Adipose tissue (tissue), 3 donors: ENCODE measurements around the gene STXBP6. TPM values are rescaled to one million over a fixed set of nuclear protein-coding genes. Genes with fewer than 3 reads are reported as not detected.
A peak's percentile ranks its signal among the peaks of the same experiment; 100 is the strongest.

Source experiments
- H3K27ac ChIP-seq: one replicate; pipeline ENCODE4 v1.5.1; 2013; ENCODE audit warnings: low read depth, low read length
- WGBS, 3 donors: extraction: QIAGEN DNeasy Blood & Tissue Kit; methylation state at CpG; one replicate each; pipeline ENCODE4 v1.1.7; 2013; 5-methylcytosine and 5-hydroxymethylcytosine counted together
- polyA plus RNA-seq, 3 donors: library from polyadenylated mRNA; stranded (reverse); fragments of 200-250 nt; gene quantifications; one replicate each; pipeline ENCODE4 v1.2.3, GENCODE V29; 2013
- donor health status: healthy with polysubstance abuse.
- donor health status: Bipolar disorder and iron deficiency.
- donor health status: healthy.

Gene STXBP6
- polyA plus RNA-seq, 3 donors = 3.3 to 31.2 (median 11.4) TPM

GRCh38 chr14:25055992-25056687 lies 6.2 kb upstream of the STXBP6 start:
- H3K27ac ChIP-seq = no peak overlapping the region
- WGBS, 3 donors = 61 to 88% (median 77%) methylated on average over 2 of the region's 2 CpGs

- H3K27ac ChIP-seq = no peak overlapping the region
- WGBS, 3 donors = 86 to 96% (median 92%) methylated on average over 5 of the region's 5 CpGs
Measured at GRCh38 chr14:25055005-25055404, 5.1 kb upstream of the STXBP6 start.

GRCh38 chr14:25053585-25053984 lies 3.6 kb upstream of the STXBP6 start:
- WGBS, 3 donors = 71 to 100% (median 79%) methylated on average over 1 of the region's 1 CpG
- H3K27ac ChIP-seq = no peak overlapping the region

- WGBS, 3 donors = 42 to 86% (median 79%) methylated on average over 4 of the region's 4 CpGs
- no peak overlapping the region for H3K27ac ChIP-seq
Measured at GRCh38 chr14:25052921-25053320, 3.0 kb upstream of the STXBP6 start.

- H3K27ac ChIP-seq = no peak overlapping the region
Measured at GRCh38 chr14:25052385-25052784, 2.4 kb upstream of the STXBP6 start.

GRCh38 chr14:25050269-25051150 lies 563 bp upstream of the STXBP6 start:
- 5 to 15% (median 5%) methylated on average over 26 to 31 of the region's 31 CpGs for WGBS, 3 donors
- peak overlapping the region; percentile 15 for H3K27ac ChIP-seq

More at GRCh38 chr14:25052385-25052784, 2.4 kb upstream of the STXBP6 start:
- WGBS, 3 donors = 14 to 55% (median 31%) methylated on average over 2 of the region's 2 CpGs

GRCh38 chr14:25049093-25049567 lies 817 bp downstream of the STXBP6 start:
- H3K27ac ChIP-seq = no peak overlapping the region
- WGBS, 3 donors = 2 to 4% (median 3%) methylated on average over 34 of the region's 34 CpGs

- 23 to 38% (median 35%) methylated on average over 17 of the region's 17 CpGs for WGBS, 3 donors
- no peak overlapping the region for H3K27ac ChIP-seq
Measured at GRCh38 chr14:25048170-25049016, 1.6 kb downstream of the STXBP6 start.

- H3K27ac ChIP-seq = no peak overlapping the region
- WGBS, 3 donors = 45 to 85% (median 84%) methylated on average over 2 of the region's 2 CpGs
Measured at GRCh38 chr14:25046301-25046943, 3.5 kb downstream of the STXBP6 start.

- H3K27ac ChIP-seq = no peak overlapping the region
- WGBS, 3 donors = 70 to 79% (median 78%) methylated on average over 7 of the region's 7 CpGs
Measured at GRCh38 chr14:25044106-25044698, 5.7 kb downstream of the STXBP6 start.

- WGBS, 3 donors = 71 to 83% (median 82%) methylated on average over 14 of the region's 14 CpGs
- no peak overlapping the region for H3K27ac ChIP-seq
Measured at GRCh38 chr14:25042362-25043299, 7.3 kb downstream of the STXBP6 start.

GRCh38 chr14:25041898-25042297 lies 8.0 kb downstream of the STXBP6 start:
- no peak overlapping the region for H3K27ac ChIP-seq
- 26 to 64% (median 59%) methylated on average over 2 of the region's 2 CpGs for WGBS, 3 donors

GRCh38 chr14:25041484-25041883 lies 8.5 kb downstream of the STXBP6 start:
- WGBS, 3 donors = 36 to 88% (median 86%) methylated on average over 4 of the region's 4 CpGs

GRCh38 chr14:25039933-25040332 lies 10.0 kb downstream of the STXBP6 start:
- 91 to 95% (median 95%) methylated on average over 5 of the region's 5 CpGs for WGBS, 3 donors

More at GRCh38 chr14:25041484-25041883, 8.5 kb downstream of the STXBP6 start:
- no peak overlapping the region for H3K27ac ChIP-seq

GRCh38 chr14:25038044-25038668 lies 11.8 kb downstream of the STXBP6 start:
- H3K27ac ChIP-seq = no peak overlapping the region
- WGBS, 3 donors = 71 to 92% (median 76%) methylated on average over 4 of the region's 4 CpGs

More at GRCh38 chr14:25039933-25040332, 10.0 kb downstream of the STXBP6 start:
- H3K27ac ChIP-seq = no peak overlapping the region

GRCh38 chr14:25037032-25037431 lies 12.9 kb downstream of the STXBP6 start:
- H3K27ac ChIP-seq = no peak overlapping the region
- 54 to 76% (median 75%) methylated on average over 2 of the region's 2 CpGs for WGBS, 3 donors
